ENCODE results near the gene TMEM63C. TPM values are rescaled to one million over a fixed set of nuclear protein-coding genes. Genes with fewer than 3 reads are reported as not detected.

Gene TMEM63C
- total and polyA plus RNA-seq, 2 donors (not counting 3 experiments of a cell fraction or from before 2014, with no cell fraction given), result not detected

DNA sequence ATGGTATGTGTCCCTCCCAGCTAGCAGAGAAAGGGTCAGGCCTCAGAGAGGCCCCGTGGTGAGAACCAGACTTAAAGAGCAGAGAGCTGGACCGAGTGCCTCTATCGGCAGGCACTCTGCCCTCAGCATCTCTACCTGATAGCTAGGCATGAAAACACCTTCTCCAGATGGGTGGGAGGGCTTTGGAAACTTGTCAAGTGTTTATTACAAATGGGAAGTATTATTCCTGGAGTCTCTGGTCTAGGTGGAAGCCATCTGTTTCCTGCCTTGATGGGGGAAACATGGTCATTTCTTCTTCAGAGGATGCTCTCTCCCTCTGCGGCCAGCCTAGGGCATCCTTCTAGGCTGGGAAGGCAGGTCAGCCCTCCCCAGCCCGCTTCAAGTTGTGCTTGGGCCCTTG is 2.3 kb downstream of the TMEM63C start:
- no peaks in the 10 kb centered on the region for H3K79me2 ChIP-seq (ENCODE audit: control insufficient read depth, insufficient read depth, low read length)
- H3K4me2 ChIP-seq (ENCODE audit: insufficient read depth, low read length), result no peak overlapping the region
- H3K4me1 ChIP-seq (ENCODE audit: control insufficient read depth, extremely low read depth, insufficient read depth, low read length), result no peaks in the 10 kb centered on the region
- TF ChIP-seq CTCF (IDR thresholded peaks at IDR 0.05; ENCODE audit: extremely low read depth in 1 of 2, insufficient read depth in 1 of 2, low read depth in 1 of 2, low read length in 2 of 2) (no peak), POLR2A (IDR thresholded peaks at IDR 0.05; ENCODE audit: low read depth, low read length) (no peak), MAX (IDR thresholded peaks at IDR 0.05; ENCODE audit: insufficient read depth, insufficient read length) (no peak), MYC (IDR thresholded peaks at IDR 0.05; ENCODE audit: low read depth, low read length) (no peak), JUN (IDR thresholded peaks at IDR 0.05; ENCODE audit: borderline replicate concordance, insufficient read depth, insufficient read length, low read depth) (no peak), EZH2 (IDR thresholded peaks at IDR 0.05; ENCODE audit: borderline replicate concordance, low read depth, low read length, severe bottlenecking) (no peak), POLR2AphosphoS5 (IDR thresholded peaks at IDR 0.05; ENCODE audit: insufficient read depth, low read depth, low read length) (no peak), FOS (IDR thresholded peaks at IDR 0.05; ENCODE audit: borderline replicate concordance, insufficient read depth, low read length) (no peak), GATA2 (IDR thresholded peaks at IDR 0.05; ENCODE audit: insufficient read depth, insufficient read length, low read depth, low read length) (no peak)
- no peak overlapping the region for H3K4me3 ChIP-seq (replicated peaks in 1 of 3; ENCODE audit: insufficient read depth in 1 of 3, low read depth in 1 of 3, low read length in 3 of 3)
- no peak overlapping the region for H2AFZ ChIP-seq (ENCODE audit: low read depth, low read length)
- dilution Hi-C loops (cut with MboI; ENCODE audit: extremely low pct_ligation_motif_present, low sequenced_read_pairs) (no loop called here), intact Hi-C loops (cut with micrococcal nuclease) (no loop called here)
- POLR2A ChIA-PET, result no interaction called here
- peaks cover 5 to 15% of the 10 kb centered on the region in 2 experiments for H3K27me3 ChIP-seq (ENCODE audit: control insufficient read depth in 2 of 2, insufficient read depth in 2 of 2, low read length in 2 of 2)
- no peaks in the 10 kb centered on the region for H4K20me1 ChIP-seq (replicated peaks; ENCODE audit: control insufficient read depth, extremely low read depth, insufficient read depth, low read length)
- H3K9me3 ChIP-seq (replicated peaks; ENCODE audit: control insufficient read depth, insufficient read depth, low read length), result no peaks in the 10 kb centered on the region
- no TSS peak for BruUV-seq (replicated peaks)
- no peak overlapping the region for H3K27ac ChIP-seq (ENCODE audit: insufficient read depth, low read depth, low read length)
- FAIRE-seq (no peak), DNase-seq (ENCODE audit: low read depth, low spot score) (no peak)
- CTCF ChIA-PET, result no interaction called here
- H3K9ac ChIP-seq (replicated peaks; ENCODE audit: extremely low read depth, insufficient read depth, low read length), result no peak overlapping the region
- no peaks in the 10 kb centered on the region for H3K36me3 ChIP-seq (ENCODE audit: control insufficient read depth in 2 of 2, extremely low read depth in 1 of 2, insufficient read depth in 2 of 2, low read length in 2 of 2)
- no peaks in the 10 kb centered on the region for H3K9me1 ChIP-seq (replicated peaks; ENCODE audit: control insufficient read depth, extremely low read depth, insufficient read depth, low read length)
